ENCODE data around the gene ABLIM3. TPM values are rescaled to one million over a fixed set of nuclear protein-coding genes. Genes with fewer than 3 reads are reported as not detected.

The ABLIM3 gene
- total and polyA plus RNA-seq, 2 of the 13 experiments (the other 11 are each of a cell fraction or from before 2014, with no cell fraction given) = 0.53 to 6.3 TPM

- H3K27ac ChIP-seq (ENCODE audit: extremely low read length, insufficient read depth, low read length) = peak overlapping the region; percentile 87
- peaks cover 71% of the 10 kb centered on the region for H3K4me1 ChIP-seq (ENCODE audit: insufficient read depth, low read length)
- no peaks in the 10 kb centered on the region for H3K27me3 ChIP-seq (ENCODE audit: control insufficient read depth in 1 of 2, insufficient read depth in 2 of 2, low read length in 2 of 2)
- peak overlapping the region; percentile 39 to 70 (median 51) for H3K4me3 ChIP-seq (replicated peaks in 1 of 3; ENCODE audit: insufficient read depth in 1 of 3, low read depth in 2 of 3, low read length in 3 of 3)
- intact Hi-C loops (cut with micrococcal nuclease; ENCODE audit: unreplicated experiment) (no loop called here), in situ Hi-C loops (cut with HindIII; ENCODE audit: extremely low pct_ligation_motif_present, low pct_unique_long_range_greater_than_20kb) (no loop called here)
- FAIRE-seq = peak; percentile 32
- WGBS (ENCODE audit: low lambda C conversion rate) = 0% methylated on average over 9 of the region's 9 CpGs
- BruUV-seq (replicated peaks) = no TSS peak
- no peak overlapping the region for H2AFZ ChIP-seq (ENCODE audit: low read length)
- no peaks in the 10 kb centered on the region for H3K9me3 ChIP-seq (ENCODE audit: low read length)
- H3K79me2 ChIP-seq (ENCODE audit: insufficient read depth, low read length) = peaks cover 10% of the 10 kb centered on the region
- ChIA-PET POLR2A (interaction anchor here (0.9 to 4.1 kb wide), 6 partner anchors 9 to 68 kb away, joined by 3 to 189 read pairs (median 22); partner anchors contain the start of gene ABLIM3), CTCF (ENCODE audit: low intra/inter-chr PET ratio, low total read pairs) (no interaction called here)
- no peaks in the 10 kb centered on the region for H3K36me3 ChIP-seq (replicated peaks in 1 of 2; ENCODE audit: control insufficient read depth in 1 of 2, insufficient read depth in 2 of 2, low read length in 2 of 2)
- peak overlapping the region; percentile 80 for H3K9ac ChIP-seq (ENCODE audit: insufficient read depth, low read depth, low read length)
- DNase-seq (ENCODE audit: low spot score) = peak; percentile 81
- H3K4me2 ChIP-seq (ENCODE audit: low read depth, low read length) = peak overlapping the region; percentile 89
- peak; percentile 88 for ATAC-seq
- no peaks in the 10 kb centered on the region for H4K20me1 ChIP-seq (ENCODE audit: insufficient read depth, low read length)
- TF ChIP-seq GABPA (IDR thresholded peaks at IDR 0.05; ENCODE audit: low read depth, low read length) = no peak
- TF ChIP-seq GABPA (CRISPR knock-in tag; IDR thresholded peaks at IDR 0.05; ENCODE audit: low read depth) = peak; percentile 33; the same call in 1 of the 2 replicates
- TF ChIP-seq, protein P1, sequence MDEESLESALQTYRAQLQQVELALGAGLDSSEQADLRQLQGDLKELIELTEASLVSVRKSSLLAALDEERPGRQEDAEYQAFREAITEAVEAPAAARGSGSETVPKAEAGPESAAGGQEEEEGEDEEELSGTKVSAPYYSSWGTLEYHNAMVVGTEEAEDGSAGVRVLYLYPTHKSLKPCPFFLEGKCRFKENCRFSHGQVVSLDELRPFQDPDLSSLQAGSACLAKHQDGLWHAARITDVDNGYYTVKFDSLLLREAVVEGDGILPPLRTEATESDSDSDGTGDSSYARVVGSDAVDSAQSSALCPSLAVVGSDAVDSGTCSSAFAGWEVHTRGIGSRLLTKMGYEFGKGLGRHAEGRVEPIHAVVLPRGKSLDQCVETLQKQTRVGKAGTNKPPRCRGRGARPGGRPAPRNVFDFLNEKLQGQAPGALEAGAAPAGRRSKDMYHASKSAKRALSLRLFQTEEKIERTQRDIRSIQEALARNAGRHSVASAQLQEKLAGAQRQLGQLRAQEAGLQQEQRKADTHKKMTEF (CRISPR knock-in tag; IDR thresholded peaks at IDR 0.05) = peak; percentile 47; the same call in 1 of the 2 replicates
- peak; percentile 86 for TF ChIP-seq MED1 (CRISPR knock-in tag; IDR thresholded peaks at IDR 0.05)
- TF ChIP-seq POLR2G (IDR thresholded peaks at IDR 0.05; ENCODE audit: low read depth, low read length) = peak; percentile 58; the same call in 1 of the 2 replicates
- TF ChIP-seq GATA4 (IDR thresholded peaks at IDR 0.05; ENCODE audit: borderline replicate concordance, low read depth) = 0 out of 2 replicates have a peak, but pooled peaks have one; percentile 22
- peak; percentile 60; the same call in 1 of the 2 replicates for TF ChIP-seq BCL6 (CRISPR knock-in tag; IDR thresholded peaks at IDR 0.05)
- 0 out of 2 replicates have a peak, but pooled peaks have one; percentile 35 for TF ChIP-seq MTA1 (CRISPR knock-in tag; IDR thresholded peaks at IDR 0.05; ENCODE audit: borderline replicate concordance)
- TF ChIP-seq HINFP (CRISPR knock-in tag; IDR thresholded peaks at IDR 0.05; ENCODE audit: low read depth) = peak; percentile 41; the same call in 1 of the 2 replicates
- TF ChIP-seq TEAD3 (CRISPR knock-in tag; optimal IDR thresholded peaks at IDR 0.05; ENCODE audit: borderline replicate concordance) = peak; percentile 64
- TF ChIP-seq ELF1 (CRISPR knock-in tag; IDR thresholded peaks at IDR 0.05) = 0 out of 2 replicates have a peak, but pooled peaks have one; percentile 13
- peak; percentile 34; the same call in 1 of the 2 replicates for TF ChIP-seq RXRA (CRISPR knock-in tag; IDR thresholded peaks at IDR 0.05)
- no peak for TF ChIP-seq ZNF275 (CRISPR knock-in tag; IDR thresholded peaks at IDR 0.05; ENCODE audit: borderline replicate concordance)
- peak in 1 of 2 experiments; percentile 34; a peak in 1 of 4 replicates for TF ChIP-seq POLR2A (IDR thresholded peaks at IDR 0.05; ENCODE audit: insufficient read depth in 1 of 2, low read depth in 2 of 2, low read length in 2 of 2)
- TF ChIP-seq SP4 (CRISPR knock-in tag; IDR thresholded peaks at IDR 0.05) = no peak
- no peak for TF ChIP-seq CSRNP1 (CRISPR knock-in tag; IDR thresholded peaks at IDR 0.05)
- TF ChIP-seq E2F2 (CRISPR knock-in tag; IDR thresholded peaks at IDR 0.05; ENCODE audit: borderline replicate concordance) = no peak
- peak; percentile 63 for TF ChIP-seq MAFF (IDR thresholded peaks at IDR 0.05; ENCODE audit: low read depth, low read length)
Measured at GRCh38 chr5:149161026-149161687, 19.9 kb downstream of the ABLIM3 start.
